GM18511 (cell line): ENCODE data around the gene CPVL.

ENCODE experiments used
- ATAC-seq: cut with Tn5 transposase; IDR thresholded peaks from one replicate; pipeline ENCODE4 v1.9.1; 2021; ENCODE audit warnings: mild to moderate bottlenecking, moderate library complexity; ENCODE audit not compliant: unreplicated experiment

Gene CPVL

DNA sequence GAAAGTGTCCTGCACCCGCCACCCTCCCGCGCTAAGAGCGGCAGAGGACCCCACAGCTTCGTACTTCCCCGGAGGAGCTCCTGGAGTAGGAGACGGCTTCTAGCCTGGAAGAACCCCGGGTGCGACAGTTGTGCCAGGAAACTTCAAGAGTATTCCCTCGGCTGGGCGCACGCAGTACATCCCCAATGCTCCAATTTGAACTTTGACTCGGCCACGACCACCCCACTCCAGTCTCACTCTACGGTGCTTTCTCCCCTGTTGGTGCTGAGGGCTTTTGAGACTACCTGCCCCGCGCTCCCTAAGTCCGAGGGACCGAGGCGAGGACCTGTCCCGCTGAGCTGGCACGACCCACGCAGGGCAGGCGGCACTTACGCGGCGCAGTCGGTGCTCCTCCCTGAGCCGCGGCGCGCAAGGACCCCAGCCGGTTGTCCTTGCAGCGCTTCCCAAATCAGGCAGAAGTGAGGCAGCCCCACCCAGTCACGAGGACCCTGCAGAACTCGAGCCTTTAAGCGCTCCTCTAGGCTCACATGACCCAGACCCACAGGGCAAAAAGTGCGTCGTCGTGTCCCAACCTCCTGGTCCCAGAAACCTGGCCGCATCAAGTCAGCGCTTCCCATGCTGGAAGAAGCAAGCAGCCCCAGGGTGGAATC lies at the start of gene CPVL:
CPVL (minus strand) TSS at position 481 of the 650 bp plus-strand sequence. CDS start 25,476 bp downstream, outside the sequence.
- no peak for ATAC-seq

GRCh38 chr7:29194594-29195427 lies 48.5 kb upstream of the CPVL start, which contains the start of gene CHN2:
TSS of gene CHN2 (plus strand) at chr7:29194775.
- no peak for ATAC-seq

DNA sequence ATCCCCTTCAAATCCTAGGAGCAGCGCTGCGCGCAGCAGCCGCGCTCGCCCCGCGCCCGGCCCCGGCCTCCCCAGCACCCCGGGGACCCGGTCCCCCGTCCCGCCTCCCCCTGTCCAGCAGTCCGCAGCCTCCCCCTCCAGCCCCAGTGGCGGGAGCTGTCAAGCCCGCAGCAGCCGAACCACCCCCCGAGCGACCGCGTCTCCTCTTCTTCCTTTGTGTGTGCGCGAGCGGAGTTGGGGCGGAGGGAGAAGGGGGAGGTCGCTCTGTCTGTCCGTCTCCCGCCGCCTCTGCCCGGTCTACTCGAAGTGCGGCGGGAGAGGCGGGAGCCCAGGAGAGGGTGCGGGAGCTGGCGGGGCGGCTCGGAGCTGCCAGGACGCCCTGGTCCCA lies 47.9 kb upstream of the CPVL start:
- no peak for ATAC-seq

DNA sequence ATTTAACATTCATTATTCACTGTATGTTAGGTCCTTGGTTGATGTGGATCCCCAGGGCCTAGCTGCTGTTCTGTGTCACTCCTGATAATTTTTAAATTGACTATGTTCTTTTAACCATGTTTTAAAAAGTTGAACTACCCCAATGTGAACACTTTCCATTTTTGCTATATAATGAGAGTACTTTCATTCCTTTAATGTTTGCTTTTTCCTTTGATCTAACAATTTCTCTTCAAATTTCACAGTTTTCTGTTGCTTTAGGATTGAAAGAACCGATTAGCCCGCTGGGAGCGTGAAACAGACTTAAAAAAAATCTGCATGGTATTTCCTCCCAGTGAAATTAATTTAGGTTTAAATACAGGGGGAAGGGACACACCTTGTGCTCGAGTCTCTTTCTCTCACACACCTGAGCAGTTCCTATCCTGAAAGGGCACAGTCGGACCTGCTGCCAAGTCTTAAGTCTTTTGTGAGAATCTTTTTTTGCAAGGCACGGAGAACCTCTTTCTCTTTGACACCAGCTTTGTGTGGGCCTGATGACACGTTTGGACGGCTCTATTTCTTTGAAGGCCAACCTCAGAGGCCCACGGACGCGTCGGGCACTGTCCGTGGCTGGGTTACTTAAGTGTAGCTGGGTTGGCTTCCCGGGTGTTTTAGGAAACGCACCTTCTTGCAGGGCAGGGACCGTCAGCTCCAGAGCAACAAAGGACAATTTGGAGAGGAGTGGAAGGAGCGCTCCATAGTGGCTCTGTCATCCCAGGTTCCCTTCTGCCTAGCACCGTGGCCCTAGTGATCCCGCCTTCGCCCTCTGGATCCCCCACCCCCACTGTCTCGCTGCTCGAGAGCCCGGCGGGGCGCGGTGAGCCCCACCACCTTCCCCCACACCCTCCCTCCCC lies 47.2 kb upstream of the CPVL start:
- no peak for ATAC-seq

DNA sequence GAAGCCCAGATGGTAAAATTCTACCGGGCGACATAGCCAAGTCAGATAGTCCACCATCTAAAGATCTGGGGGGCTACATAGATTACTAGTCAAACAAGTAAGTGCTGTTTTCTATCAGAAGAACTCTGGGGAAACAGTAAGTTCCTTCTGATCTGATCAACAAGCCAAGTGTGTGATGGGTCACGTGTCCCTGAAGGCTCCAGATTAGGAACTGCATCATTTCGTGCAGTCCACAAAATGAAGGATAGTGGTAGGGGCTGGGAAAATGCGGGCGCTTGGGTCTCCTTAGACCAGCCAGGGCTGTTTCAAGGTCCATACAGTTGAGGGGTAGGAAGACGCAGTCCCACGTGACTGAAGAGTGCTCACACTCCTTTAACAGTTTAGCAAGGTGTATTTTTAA lies 46.5 kb upstream of the CPVL start:
- ATAC-seq = no peak

DNA sequence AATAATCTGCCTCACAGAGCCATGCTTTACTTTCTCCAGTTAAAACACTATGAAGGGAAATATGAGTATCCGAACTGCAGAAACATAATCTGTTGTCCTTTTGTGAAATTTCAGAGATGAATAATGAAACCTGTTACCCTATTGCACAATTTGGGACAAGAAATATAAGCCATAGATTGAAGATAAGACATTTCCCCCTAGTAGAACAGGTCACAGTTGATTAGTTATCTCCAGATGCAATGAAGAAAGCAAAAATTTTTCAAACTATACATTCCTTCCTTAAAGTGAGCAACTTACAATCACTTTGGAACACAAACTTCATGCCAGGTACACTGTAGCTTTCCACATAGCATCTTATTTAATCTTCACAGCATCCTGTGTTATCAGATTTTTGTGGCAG lies 46.0 kb upstream of the CPVL start:
- ATAC-seq = no peak

GRCh38 chr7:29190349-29191045 lies 44.2 kb upstream of the CPVL start:
- ATAC-seq = no peak

GRCh38 chr7:29189743-29190201 lies 43.4 kb upstream of the CPVL start:
- peak; percentile 72 for ATAC-seq

- no peak for ATAC-seq
These were observed 39.3 kb upstream of the CPVL start for GRCh38 chr7:29185613-29186012.

DNA sequence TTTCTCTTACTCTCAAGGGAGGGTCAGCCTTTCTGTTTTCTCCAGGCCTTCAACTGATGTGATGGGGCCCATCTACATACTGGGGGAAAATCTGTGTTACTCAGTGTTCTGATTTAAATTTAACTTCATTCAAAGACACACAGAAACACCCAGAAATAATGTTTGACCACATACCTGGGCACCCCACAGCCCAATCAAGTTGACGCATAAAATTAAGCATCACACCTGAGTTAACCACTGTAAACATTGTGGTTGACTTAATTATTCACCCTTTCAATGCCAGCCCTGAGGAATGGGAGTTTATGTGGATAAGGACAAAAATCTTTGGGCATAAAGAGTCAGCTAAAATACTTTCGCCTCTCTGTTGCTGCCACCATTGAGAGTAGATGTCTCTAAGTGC lies 38.3 kb upstream of the CPVL start:
- no peak for ATAC-seq

- ATAC-seq = no peak
These were observed 32.8 kb upstream of the CPVL start for GRCh38 chr7:29179115-29179514.

DNA sequence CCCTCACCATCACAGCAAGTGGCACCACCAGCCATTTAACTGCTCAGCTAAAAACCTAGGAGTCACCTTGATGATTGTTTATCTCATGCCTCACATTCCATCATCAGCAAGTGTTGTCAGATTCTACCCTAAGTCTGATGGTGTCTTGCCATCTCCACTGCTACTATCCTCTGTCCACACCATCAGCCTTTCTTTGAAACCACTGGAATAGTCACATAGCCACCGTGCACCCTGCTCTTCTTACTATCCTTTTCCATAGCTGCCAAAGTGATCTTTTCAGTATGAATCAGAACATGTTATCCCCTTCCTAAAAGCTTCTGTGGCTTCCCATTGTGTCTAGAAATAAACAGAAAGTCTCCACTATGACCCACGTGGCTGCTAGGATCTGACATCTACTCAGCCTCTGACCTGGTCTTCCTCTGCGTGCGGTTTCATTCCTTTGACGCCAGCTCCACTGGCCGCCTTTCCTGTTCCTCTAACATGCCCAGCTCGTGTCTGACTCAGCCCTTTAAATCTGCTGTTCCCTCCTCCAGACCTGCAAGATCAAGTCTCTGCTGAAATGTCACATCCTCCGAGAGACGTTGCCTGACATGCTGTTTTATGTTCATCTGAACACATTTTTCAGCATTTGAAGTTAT lies 31.7 kb upstream of the CPVL start:
- ATAC-seq = no peak

DNA sequence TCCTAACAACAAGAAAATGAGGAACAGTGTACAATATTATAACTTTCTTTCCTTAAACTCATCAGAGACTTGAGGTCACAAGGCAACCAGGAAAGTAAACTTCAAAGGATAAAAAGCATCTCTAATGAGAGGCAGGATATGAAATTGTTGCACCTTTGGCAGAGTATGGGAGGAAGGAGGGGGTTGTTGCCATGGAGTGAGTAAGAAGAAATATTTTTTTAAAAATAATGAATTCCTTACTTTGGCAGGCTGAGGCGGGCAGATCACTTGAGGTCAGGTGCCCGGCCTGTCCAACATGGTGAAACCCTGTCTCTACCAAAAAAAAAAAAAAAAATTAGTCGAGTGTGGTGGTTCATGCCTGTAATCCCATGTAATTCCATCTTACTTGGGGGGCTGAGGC lies 27.1 kb upstream of the CPVL start:
- ATAC-seq = no peak

- no peak for ATAC-seq
These were observed 24.4 kb upstream of the CPVL start for GRCh38 chr7:29170781-29171180.

- no peak for ATAC-seq
These were observed 21.4 kb upstream of the CPVL start for GRCh38 chr7:29167721-29168120.

DNA sequence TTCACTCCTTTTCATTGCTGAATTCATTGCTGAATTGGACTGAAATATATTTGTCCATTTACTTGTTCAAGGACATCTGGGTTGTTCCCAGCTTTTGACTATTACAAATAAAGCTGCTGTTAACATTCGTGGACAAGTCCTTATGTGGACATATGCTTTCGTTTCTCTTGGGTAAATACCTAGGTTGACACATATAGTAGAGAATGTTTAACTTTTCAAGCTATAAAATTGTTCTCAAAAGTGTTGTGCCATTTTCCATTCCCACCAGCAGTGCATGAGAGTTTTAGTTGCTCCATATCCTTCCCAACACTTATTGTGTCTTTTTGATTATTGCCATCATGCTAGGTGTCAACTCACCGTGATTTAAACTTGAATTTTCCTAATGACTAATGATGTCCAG lies 17.5 kb upstream of the CPVL start:
- ATAC-seq = no peak

- ATAC-seq = no peak
These were observed 16.2 kb upstream of the CPVL start for GRCh38 chr7:29162577-29162976.

DNA sequence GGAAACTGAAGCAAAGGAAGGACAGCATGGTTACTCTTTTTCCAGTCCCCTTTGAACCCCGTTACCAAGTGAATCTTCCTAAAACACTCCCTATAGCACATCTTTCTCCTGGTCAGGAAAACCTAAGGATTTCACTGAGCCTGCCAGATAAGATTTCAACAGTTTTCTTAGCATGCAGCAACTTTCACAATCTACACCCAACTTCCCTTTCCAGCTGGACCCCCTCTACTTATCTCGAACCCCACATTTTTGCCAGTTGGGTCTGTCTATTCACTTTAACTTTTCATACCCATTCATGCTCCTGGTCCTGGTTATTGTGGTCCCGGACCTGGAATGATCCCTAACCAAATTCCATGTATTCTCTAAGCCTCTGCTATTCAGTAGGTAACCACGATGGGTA lies 14.9 kb upstream of the CPVL start:
- ATAC-seq = no peak

GRCh38 chr7:29160080-29160479 lies 13.7 kb upstream of the CPVL start:
- no peak for ATAC-seq

DNA sequence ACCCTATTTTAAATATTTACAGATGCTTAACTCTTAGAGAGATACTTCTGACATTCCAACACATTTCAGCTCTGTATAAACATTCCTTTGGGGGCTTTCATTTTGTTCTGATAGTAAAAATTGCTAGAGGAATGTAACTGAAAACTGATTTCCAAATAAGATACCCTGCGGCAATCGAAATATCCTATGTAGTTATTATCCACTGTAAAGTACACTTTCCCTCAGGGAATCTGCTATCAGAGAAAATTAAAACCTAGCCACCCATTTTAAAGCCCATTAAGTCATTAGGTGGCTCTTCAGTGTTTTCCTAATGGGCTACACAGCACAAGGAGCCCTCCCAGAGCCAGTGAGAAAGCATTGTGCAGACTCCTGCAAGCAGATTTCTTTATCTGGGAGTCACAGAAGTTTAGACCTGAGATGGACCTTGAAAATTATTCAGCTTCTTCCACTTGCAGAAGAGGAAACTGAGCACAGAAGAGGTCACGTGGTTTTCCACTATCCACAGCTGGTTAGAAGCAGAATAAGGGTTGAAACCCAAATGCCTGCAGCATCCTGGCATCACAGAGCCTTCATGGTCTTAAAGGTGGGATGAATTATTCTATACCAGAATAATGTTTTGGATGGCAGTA lies 12.6 kb upstream of the CPVL start:
- no peak for ATAC-seq
